Fibroblast of pulmonary artery (primary cell): ENCODE data around the gene RPS14.
A peak's percentile ranks its signal among the peaks of the same experiment; 100 is the strongest.
"Not testable (repeated sequence)": the region's sequence is repeated elsewhere in the genome, so short reads cannot be mapped to it uniquely, and the experiment has no call there.

Experiments used
- DNase-seq: peaks from one replicate; pipeline ENCODE4 v3.0.0-alpha.2; 2010; ENCODE audit warnings: low read depth
- H3K4me3 ChIP-seq: replicated peaks from 2 replicates; pipeline ENCODE4 v1.5.1; 2011; ENCODE audit warnings: low read depth, mild to moderate bottlenecking, control low read depth, low read length, moderate library complexity
- CTCF ChIP-seq: IDR thresholded peaks from 2 replicates; pipeline ENCODE4 v1.5.1; 2011; ENCODE audit warnings: mild to moderate bottlenecking, control low read depth, low read length, inconsistent platforms; ENCODE audit errors: missing control alignments

Gene RPS14

GRCh38 chr5:150422758-150423157 is 26.8 kb downstream of the RPS14 start:
- TF ChIP-seq CTCF, result no peak
- DNase-seq, result no peak

GRCh38 chr5:150422075-150422474 is 27.5 kb downstream of the RPS14 start:
- no peak for TF ChIP-seq CTCF

More at GRCh38 chr5:150422758-150423157, 26.8 kb downstream of the RPS14 start:
- no peak overlapping the region for H3K4me3 ChIP-seq

DNA sequence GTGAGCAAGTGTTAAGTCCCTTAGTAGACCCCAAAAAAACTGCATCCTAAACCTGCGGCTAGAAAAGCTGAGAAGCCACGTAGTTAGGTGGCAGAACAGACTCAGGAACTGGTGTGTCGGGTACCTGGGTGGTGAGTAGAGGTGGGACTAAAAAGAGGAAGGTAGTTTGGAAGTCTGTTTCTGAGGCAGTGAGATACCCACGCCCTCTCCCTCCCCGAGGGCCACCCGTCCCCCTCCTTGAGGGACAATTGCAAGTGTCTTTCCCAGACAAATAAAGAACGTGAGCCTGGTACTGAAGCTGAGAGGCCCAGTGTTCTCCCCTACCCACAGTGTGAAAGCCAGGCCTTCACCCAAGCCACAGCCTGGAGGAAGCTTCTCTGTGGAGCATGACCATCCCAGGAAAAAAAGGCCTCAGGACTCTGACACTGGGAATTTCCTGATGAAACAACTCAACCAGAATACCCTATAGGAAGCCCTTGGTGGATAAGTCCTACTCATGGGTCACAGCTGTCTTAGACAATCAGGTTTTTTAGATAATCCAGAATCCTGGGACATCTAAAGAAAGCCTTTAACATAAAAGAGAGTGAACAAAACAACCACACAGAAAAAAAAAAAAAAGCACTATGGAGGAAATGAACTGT is 29.8 kb downstream of the RPS14 start:
- no peak for TF ChIP-seq CTCF
- no peak overlapping the region for H3K4me3 ChIP-seq
- DNase-seq, result no peak

More at GRCh38 chr5:150422075-150422474, 27.5 kb downstream of the RPS14 start:
- DNase-seq, result no peak
- H3K4me3 ChIP-seq, result no peak overlapping the region

GRCh38 chr5:150413902-150414790 is 35.4 kb downstream of the RPS14 start:
- not testable (repeated sequence) for DNase-seq, H3K4me3 ChIP-seq

DNA sequence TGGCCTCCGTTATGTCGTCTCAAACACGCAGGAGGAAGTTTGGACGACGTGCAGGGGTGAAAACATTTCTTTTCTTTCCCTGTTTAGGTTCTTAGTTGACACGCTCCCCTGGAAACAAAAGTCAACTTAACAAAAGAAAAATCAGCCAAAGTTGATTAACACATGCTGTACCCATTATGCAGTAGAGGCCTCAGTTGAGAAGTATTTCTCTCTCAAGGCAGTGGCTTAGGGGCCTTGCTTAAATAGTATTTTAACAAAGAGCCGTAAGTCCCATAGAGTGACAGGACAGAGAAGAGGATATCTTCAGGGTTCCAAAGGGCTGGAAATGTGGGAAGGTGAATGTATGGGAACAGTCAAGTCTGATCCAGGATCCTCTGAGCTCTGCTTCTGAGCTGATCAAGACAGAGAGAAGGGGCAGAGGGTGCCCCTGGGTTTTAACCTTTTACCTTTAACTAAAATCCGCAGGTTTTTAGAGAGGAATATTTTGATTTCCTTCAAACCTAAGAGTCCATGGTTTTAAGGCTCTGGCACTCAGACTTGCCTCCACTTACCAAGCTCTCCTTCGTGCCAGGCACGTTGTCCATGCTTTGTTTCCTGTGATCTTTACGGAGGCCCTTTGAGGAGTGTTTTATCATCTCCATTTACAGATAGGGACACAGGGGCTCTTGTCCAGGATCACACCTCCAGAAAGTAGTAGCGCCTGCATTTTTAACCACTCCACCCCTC is 36.2 kb downstream of the RPS14 start:
- H3K4me3 ChIP-seq, result no peak overlapping the region

DNA sequence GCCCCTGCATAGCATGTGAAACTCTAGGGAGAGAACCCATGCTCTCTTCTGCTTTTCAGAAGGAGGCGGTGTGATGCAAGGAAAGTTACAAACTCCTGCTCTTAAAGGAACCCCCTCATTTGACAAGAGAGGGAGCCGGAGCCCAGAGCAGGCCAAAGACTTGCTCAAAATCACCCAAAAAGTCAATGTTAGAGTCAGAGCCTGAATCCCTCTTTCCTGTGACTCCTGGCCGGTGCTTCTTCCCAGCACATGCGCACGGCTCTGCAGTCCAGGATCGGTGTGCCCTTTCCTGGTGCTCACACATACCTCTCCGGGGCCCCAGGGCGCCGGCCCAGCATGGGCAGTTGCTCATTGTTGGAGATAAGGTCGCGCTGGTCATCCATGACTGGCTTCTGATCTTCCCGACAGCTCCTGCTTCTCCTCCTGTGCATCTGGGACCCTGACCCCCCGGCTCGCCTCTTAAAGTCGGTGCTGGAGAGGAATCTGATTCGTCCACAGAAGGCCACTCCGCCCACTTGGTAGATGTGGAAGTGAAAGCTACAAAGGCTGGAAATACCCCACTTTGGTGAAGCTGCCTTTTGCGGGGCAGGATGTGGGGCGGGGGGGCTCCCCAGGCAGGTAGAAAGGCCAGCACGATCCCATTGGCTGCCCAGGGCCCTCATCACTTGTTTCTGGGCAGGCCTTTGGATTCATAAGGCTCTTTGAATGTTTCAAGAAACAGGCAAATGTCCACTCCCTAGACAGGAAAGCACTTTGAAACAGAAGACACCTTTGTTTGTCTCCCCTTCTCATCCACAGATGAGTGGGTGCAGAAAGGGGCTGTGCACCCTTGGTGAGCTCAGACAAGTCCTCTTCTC is 37.0 kb downstream of the RPS14 start, which contains the start of gene CD74:
Gene CD74, minus strand, starts transcription at position 592 of the 857 bp plus-strand sequence. Its CDS starts 161 bp downstream, at position 431.
- no peak within 1 kb of the TSS for H3K4me3 ChIP-seq
- no peak for TF ChIP-seq CTCF
- peak; percentile 23 for DNase-seq

More for the DNA sequence above, 36.2 kb downstream of the RPS14 start:
- no peak for DNase-seq
- TF ChIP-seq CTCF, result no peak
